OCI-LY3 (cell line): ENCODE data around the gene KRT16.

Experiments used
- H2AFZ ChIP-seq: fragments of 200-600, 300-600 bp; shearing (Covaris generic); 2 replicates; pipeline ENCODE4 v1.6.0; 2014; ENCODE audit warnings: antibody characterized with exemption, low read depth, low read length
- H3K27ac ChIP-seq: fragments of 200-600, 300-600 bp; sonication (generic); 2 replicates; pipeline ENCODE4 v1.5.1; 2014; ENCODE audit warnings: mild to moderate bottlenecking, low read length, moderate library complexity, mixed read lengths
- H3K27me3 ChIP-seq: fragments of 200-600, 300-600 bp; sonication (generic); 2 replicates; pipeline ENCODE4 v1.6.1; 2014; ENCODE audit warnings: low read depth, low read length, mixed read lengths
- H3K36me3 ChIP-seq: fragments of 200-600, 300-600 bp; sonication (generic); replicated peaks from 2 replicates; pipeline ENCODE3; 2014; ENCODE audit warnings: low read depth, low read length, mixed read lengths
- H3K4me1 ChIP-seq: fragments of 300-600, 200-600 bp; sonication (generic); 2 replicates; pipeline ENCODE4 v1.6.1; 2014; ENCODE audit warnings: low read length, mixed read lengths
- H3K4me2 ChIP-seq: fragments of 200-600, 300-600 bp; sonication (generic); 2 replicates; pipeline ENCODE4 v1.6.1; 2014; ENCODE audit warnings: low read length, mixed read lengths
- H3K4me3 ChIP-seq: fragments of 300-600, 200-600 bp; sonication (generic); 2 replicates; pipeline ENCODE4 v1.5.1; 2014; ENCODE audit warnings: antibody characterized with exemption, mild to moderate bottlenecking, low read length, moderate library complexity
- H3K79me2 ChIP-seq: fragments of 300-600, 200-600 bp; shearing (Covaris generic); 2 replicates; pipeline ENCODE4 v1.6.1; 2014; ENCODE audit warnings: mild to moderate bottlenecking, low read length, mixed read lengths
- H3K9ac ChIP-seq: fragments of 300-600, 200-600 bp; shearing (Covaris generic); 2 replicates; pipeline ENCODE4 v1.6.0; 2014; ENCODE audit warnings: mild to moderate bottlenecking, low read length, moderate library complexity
- H3K9me3 ChIP-seq: fragments of 200-600, 300-600 bp; shearing (Covaris generic); 2 replicates; pipeline ENCODE4 v1.6.1; 2014; ENCODE audit warnings: low read length, mixed read lengths; ENCODE audit not compliant: insufficient read depth
- H4K20me1 ChIP-seq: fragments of 200-600, 300-600 bp; sonication (generic); 2 replicates; pipeline ENCODE4 v1.6.1; 2016; ENCODE audit warnings: low read length, mixed read lengths; ENCODE audit not compliant: insufficient read depth
- EZH2phosphoT487 ChIP-seq: fragments of 200-600 bp; shearing (Covaris generic); IDR thresholded peaks from 2 replicates; pipeline ENCODE4 v1.6.1; 2018; ENCODE audit warnings: antibody characterized with exemption, mixed run types, low read depth
- TF ChIP-seq, protein P1 (sequence below): fragments of 200-600, 300-600 bp; sonication (generic); IDR thresholded peaks from 2 replicates; pipeline ENCODE4 v1.5.1; 2014; ENCODE audit warnings: antibody characterized with exemption, low read length, low read depth

KRT16 gene

DNA sequence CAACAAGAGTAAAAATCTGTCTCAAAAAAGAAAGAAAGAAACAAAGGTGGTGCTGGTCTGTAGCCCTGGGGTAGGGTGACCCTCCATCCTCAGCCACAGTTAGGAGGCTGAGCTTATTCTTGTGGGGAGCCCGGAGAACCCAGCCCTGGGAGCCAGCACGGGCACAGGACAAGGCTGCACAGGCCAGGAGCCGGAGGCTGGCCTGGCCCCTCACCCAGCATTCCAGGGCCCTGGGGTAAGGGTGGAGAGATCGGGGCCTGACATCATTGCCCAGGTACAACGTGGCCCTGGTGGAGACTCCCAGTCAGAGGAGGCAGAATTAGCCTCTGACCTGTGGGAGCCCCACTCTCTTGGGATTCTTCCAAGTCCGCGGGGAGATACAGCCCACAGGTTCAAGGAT, 22.1 kb upstream of the KRT16 start:
- no peaks in the 10 kb centered on the region for H3K36me3 ChIP-seq
- H3K27me3 ChIP-seq, result no peaks in the 10 kb centered on the region
- no peaks in the 10 kb centered on the region for H4K20me1 ChIP-seq
- no peak overlapping the region for H2AFZ ChIP-seq
- no peak overlapping the region for H3K9ac ChIP-seq
- TF ChIP-seq EZH2phosphoT487, result no peak
- TF ChIP-seq, protein P1, sequence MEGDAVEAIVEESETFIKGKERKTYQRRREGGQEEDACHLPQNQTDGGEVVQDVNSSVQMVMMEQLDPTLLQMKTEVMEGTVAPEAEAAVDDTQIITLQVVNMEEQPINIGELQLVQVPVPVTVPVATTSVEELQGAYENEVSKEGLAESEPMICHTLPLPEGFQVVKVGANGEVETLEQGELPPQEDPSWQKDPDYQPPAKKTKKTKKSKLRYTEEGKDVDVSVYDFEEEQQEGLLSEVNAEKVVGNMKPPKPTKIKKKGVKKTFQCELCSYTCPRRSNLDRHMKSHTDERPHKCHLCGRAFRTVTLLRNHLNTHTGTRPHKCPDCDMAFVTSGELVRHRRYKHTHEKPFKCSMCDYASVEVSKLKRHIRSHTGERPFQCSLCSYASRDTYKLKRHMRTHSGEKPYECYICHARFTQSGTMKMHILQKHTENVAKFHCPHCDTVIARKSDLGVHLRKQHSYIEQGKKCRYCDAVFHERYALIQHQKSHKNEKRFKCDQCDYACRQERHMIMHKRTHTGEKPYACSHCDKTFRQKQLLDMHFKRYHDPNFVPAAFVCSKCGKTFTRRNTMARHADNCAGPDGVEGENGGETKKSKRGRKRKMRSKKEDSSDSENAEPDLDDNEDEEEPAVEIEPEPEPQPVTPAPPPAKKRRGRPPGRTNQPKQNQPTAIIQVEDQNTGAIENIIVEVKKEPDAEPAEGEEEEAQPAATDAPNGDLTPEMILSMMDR, result no peak
- no peaks in the 10 kb centered on the region for H3K9me3 ChIP-seq
- H3K4me3 ChIP-seq, result no peak overlapping the region
- no peak overlapping the region for H3K27ac ChIP-seq
- H3K4me2 ChIP-seq, result no peak overlapping the region
- H3K79me2 ChIP-seq, result no peaks in the 10 kb centered on the region
- H3K4me1 ChIP-seq, result no peaks in the 10 kb centered on the region

DNA sequence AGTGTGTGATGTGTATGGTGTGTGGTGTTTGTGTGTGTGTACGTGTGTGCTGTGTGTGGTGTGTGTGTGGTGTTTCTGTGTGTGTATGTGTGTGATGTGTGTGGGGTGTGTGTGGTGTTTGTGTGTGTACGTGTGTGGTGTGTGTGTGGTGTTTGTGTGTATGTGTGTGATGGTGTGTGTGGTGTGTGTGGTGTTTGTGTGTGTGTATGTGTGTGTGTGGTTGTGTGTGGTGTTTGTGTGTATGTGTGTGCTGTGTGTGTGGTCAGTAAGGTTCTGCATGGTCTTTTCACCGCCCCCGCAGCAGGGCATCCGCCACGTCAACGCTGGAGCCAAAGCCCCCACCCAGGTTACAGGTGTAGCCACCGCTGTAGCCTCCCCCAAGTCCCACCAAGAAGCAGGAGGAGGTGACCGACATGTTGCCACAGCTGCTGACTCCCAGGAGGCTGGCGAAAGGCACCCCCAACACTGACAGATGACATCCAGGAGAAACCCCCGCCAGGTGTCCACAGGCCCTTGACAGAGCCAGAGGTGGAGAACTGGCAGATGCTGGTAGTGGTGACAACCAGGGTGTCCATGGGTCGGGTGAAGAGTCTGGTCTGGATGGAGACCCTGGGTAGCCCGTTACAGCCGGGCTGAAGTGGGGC, 21.1 kb upstream of the KRT16 start:
- no peaks in the 10 kb centered on the region for H3K36me3 ChIP-seq
- no peaks in the 10 kb centered on the region for H3K4me1 ChIP-seq
- no peaks in the 10 kb centered on the region for H3K27me3 ChIP-seq
- no peak overlapping the region for H3K4me2 ChIP-seq
- H2AFZ ChIP-seq, result no peak overlapping the region
- no peaks in the 10 kb centered on the region for H3K79me2 ChIP-seq
- H4K20me1 ChIP-seq, result no peaks in the 10 kb centered on the region
- no peak overlapping the region for H3K27ac ChIP-seq
- H3K9me3 ChIP-seq, result no peaks in the 10 kb centered on the region
- H3K4me3 ChIP-seq, result no peak overlapping the region
- H3K9ac ChIP-seq, result no peak overlapping the region
- TF ChIP-seq EZH2phosphoT487, result no peak
- TF ChIP-seq, protein P1, result no peak

DNA sequence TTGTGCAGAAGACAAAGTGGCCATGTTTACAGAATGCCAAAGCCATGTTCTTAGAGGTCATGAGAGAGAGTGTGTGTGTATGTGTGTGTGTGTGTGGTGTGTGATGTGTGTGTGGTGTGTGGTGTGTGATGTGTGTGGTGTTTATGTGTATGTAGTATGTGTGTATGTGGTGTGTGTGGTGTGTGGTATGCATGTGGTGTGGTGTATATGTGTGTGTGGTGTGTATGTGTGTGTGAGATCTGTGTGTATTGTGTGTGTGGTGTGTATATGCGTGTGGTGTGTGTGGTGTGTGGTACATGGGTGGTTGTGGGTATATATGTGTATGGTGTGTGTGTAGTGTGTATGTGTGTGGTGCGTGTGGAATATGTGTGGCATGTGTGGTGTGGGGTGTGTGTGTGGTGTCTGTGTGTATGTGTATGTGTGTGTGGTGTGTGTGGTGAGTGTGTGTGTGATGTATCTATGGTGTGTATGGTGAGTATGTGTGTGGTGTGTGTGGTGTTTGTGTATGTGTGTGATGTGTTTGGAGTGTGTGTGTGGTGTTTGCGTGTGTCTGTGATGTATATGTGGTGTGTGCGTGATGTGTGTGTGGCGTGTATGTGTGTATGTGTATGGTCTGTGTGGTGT, 20.0 kb upstream of the KRT16 start:
- H3K36me3 ChIP-seq, result no peaks in the 10 kb centered on the region
- H3K9me3 ChIP-seq, result no peaks in the 10 kb centered on the region
- no peak overlapping the region for H3K9ac ChIP-seq
- no peak overlapping the region for H3K27ac ChIP-seq
- no peaks in the 10 kb centered on the region for H4K20me1 ChIP-seq
- no peak overlapping the region for H3K4me3 ChIP-seq
- H2AFZ ChIP-seq, result no peak overlapping the region
- H3K79me2 ChIP-seq, result no peaks in the 10 kb centered on the region
- H3K4me2 ChIP-seq, result no peak overlapping the region
- no peaks in the 10 kb centered on the region for H3K27me3 ChIP-seq
- TF ChIP-seq EZH2phosphoT487, result no peak
- TF ChIP-seq, protein P1, result no peak
- H3K4me1 ChIP-seq, result no peaks in the 10 kb centered on the region

DNA sequence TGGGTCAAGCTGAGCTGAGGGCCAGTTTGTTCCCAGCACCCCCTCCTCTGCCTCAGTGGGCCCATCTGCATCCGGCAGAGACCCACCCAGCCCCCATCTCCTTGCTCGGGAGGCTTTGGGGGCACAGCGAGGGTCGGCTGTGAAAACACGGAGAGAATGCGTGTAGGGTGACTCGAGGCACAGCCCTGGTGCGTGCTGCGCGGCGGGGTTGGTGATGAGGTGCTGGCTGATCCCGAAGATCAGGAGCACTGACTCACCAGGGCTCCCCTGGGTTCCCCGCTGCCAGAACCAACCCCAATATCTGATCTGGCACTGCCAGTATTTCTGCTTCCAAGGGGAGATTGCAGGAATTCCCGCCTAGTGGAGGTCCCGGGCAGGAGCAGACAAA, 19.3 kb upstream of the KRT16 start:
- TF ChIP-seq EZH2phosphoT487, result no peak
- TF ChIP-seq, protein P1, result no peak
- no peaks in the 10 kb centered on the region for H4K20me1 ChIP-seq
- no peaks in the 10 kb centered on the region for H3K79me2 ChIP-seq
- no peaks in the 10 kb centered on the region for H3K9me3 ChIP-seq
- H3K4me3 ChIP-seq, result no peak overlapping the region
- H3K27ac ChIP-seq, result no peak overlapping the region
- H2AFZ ChIP-seq, result no peak overlapping the region
- no peaks in the 10 kb centered on the region for H3K4me1 ChIP-seq
- H3K9ac ChIP-seq, result no peak overlapping the region
- no peak overlapping the region for H3K4me2 ChIP-seq
- no peaks in the 10 kb centered on the region for H3K27me3 ChIP-seq
- H3K36me3 ChIP-seq, result no peaks in the 10 kb centered on the region
